ENCODE results near the gene SP8.

SP8 gene

DNA sequence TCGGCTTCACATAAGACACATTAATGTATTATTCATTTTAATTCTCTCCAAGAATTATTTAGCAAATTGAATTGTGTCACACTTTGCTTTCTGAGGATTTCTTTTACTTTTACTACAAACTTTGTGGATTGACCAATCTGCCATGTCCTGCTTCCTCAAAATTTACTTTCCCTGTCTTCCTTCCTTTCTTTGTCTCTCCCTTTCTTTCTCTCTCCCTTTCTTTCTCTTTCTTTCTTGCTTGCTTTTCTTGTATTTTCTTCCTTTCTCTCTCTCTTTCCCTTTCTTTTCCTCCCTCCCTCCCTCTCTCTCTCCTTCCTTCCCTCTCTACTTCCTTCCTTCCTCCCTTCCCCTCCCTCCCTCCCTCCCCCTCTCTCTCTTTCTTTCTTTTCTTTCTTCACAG lies 37.8 kb downstream of the SP8 start:
- DNase-seq, result no peak

DNA sequence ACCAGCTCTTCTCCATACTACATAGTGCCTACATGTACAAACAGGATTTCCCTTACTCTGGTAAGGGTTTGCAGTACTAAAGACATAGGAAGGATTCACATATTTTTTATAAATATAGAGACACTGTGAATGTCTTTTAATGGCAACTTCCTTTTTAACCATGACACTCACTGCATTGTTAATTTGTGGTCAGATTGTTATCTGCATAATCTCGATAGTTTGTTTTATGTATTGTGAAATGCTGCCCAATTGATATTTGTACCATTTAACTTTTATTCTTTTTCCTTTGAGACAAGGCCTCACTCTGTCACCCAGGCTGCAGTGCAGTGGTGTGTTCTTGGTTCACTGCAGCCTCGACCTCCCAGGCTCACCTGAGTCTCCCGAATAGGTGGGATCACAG lies 39.7 kb downstream of the SP8 start:
- no peak for DNase-seq

DNA sequence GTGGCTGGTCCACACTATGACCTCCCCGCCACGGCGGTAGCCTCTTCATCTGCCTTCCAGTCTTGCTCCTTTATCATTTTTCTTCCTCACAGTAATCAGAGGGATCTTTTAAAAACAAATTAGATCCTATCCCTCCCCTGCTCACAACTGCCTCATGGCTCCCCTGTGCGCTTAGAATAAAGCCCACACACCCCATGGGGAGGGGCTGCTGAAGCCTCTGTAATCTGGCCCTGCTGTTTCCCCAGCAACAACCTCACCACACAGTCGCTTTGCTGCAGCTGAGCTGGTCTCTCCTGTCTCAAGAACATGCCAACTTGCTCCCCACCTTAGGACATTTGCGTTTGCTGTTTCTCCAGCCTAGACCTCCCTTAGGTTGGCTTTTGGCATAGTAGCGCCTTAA lies 41.0 kb downstream of the SP8 start:
- no peak for DNase-seq

DNA sequence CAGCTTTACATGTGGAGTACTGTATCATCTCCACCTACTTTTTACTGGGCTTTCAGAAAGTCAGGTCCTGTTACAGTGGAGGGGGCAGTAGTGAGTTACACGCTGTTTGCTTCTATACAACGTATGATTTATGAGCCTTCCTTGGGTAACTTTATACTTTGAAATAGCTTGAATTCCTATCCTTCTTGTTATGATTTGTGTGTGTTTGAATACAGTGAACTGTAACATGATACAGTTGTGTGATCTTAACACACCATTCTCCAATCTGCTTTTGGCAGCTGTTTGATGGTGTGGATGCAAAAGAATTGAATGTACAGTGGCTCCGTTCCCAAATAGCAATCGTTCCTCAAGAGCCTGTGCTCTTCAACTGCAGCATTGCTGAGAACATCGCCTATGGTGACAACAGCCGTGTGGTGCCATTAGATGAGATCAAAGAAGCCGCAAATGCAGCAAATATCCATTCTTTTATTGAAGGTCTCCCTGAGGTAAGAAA lies 41.7 kb downstream of the SP8 start:
- DNase-seq, result peak; percentile 81

DNA sequence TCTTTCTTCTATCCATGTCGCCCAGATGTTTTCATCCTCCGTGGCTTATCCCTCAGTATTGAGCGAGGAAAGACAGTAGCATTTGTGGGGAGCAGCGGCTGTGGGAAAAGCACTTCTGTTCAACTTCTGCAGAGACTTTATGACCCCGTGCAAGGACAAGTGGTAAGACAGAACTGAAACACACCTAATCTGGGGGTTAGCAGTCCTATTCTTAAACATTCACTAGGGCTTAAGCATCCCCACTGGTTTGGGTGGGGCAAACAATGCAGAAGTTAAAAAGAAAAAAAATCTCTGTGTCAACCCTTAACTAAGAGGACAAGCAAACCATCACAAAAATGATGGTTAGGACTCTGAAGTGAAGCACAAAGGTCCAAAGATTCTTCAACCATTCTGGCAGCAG lies 43.8 kb downstream of the SP8 start:
- DNase-seq, result no peak

DNA sequence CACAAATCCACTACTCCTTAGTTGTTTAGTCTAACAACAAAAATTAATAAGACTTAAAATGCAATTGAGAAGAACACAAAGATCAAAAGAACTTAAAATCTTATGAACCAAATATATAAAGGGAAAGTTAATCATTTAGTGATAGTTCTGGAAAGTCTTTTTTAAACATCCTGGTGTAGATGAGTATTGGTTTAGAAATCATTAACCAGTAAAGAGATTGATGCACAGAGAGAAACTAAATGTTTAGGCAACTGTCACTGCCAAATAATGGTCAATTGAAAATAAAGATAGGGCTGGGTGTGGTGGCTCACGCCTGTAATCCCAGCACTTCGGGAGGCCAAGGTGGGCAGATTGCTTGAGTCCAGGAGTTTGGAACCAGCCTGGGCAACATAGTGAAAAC lies 44.9 kb downstream of the SP8 start:
- DNase-seq, result no peak

DNA sequence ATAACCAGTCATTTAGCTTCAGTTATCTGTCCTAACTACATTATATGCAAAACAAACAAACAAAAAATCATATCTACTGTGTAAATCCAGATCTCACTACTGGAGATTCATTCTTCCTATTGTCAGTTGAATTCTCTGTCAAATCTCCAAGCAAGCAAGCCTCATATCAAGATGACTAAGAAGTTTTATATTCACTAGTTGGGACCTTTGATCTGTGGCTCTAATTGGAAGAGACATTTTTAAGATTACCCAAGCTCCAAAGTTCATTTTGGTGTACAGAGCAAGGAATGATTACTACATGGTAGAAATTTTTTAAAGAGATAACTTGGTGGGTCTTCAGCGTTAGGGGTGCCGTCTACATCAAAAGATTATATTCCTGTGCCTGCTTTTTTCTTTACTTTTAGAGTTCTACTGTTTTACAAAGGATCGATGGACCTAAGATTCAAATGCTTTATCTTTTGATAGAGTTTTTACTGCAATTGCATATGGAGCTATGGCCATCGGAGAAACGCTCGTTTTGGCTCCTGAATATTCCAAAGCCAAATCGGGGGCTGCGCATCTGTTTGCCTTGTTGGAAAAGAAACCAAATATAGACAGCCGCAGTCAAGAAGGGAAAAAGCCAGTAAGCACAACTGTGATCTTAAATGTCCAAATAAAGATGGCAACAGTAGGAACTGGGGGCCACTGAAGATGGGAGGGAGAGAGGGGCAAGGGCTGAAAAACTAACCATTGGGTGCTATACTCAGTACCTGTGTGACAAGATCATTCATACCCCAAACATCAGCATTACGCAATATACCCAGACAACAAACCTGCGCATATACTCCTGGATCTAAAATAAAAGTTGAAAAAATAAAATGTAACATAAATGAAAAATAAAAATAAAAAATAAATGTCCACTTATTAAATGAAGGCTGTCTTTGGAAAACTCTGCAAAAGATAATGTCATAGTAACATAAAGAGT lies 47.9 kb downstream of the SP8 start:
- DNase-seq, result no peak

DNA sequence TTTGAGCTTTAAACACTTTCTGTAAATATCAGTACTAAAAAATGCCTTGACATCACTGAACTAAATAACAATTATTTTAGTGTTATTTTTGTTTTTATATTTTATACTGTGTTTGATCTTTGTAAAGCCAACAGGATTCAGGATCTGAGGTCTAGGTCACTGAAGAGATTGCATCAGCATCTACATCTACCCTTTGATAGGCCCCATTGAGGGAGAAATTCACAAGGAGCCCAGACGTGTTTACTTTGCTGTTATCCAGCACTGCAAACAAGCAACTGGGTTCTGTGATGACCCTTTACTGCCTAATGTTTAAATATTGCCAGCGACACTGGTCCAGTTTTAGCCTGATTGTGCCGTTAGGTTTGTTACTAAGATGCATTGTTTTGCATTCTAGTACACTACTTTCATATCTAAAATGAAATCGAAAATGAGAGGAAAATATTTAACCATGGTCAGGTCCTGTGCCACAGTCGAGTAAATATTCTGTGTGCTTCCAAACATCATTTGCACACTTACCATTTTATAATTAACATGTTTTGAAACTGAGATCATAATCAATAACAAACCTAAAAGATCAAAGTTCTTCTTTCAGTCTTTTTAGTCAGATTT lies 48.7 kb downstream of the SP8 start:
- DNase-seq, result no peak

DNA sequence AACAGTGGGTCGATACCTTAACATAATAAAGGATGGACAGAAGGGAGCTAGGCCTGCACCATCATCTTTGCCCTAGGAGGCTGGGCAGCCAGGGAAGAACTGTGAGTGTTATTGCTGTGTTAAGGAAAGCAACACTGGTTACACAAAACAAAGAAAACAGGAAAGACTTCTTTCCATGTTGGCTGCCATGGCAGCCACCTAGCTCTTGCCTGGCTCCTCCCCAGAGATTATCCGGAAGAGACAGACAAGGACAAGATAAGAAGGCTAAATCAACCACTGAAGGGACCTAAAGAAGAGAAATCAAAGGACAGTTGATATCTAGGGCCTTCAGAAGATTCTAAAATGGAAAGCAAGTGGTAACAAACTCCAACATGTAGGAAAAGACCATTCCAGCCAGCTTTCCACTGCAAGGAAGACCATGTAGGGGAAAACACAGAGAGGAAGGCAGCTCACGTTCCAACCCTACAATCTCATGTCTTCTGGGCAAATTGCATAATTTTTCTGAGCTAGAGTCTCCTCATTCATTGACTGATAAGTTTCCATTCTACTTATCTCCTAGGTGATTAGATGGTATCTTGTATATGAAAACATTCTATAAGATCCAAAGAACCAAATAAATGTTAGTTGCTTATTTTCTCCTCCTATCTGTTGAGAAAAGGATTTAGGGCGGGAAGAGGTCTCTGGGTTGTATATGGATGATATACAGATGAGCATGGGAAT lies 51.2 kb downstream of the SP8 start:
- no peak for DNase-seq

Data from NCI-H1436 treated with DMSO at 0.1 percent for 48 hours (cell line).